HG02588 (cell line): ENCODE data around the gene STK32B.

Experiments used
- ATAC-seq: cut with Tn5 transposase; IDR thresholded peaks from one replicate; pipeline ENCODE4 v1.9.1; 2021; ENCODE audit warnings: mild to moderate bottlenecking, moderate library complexity; ENCODE audit not compliant: unreplicated experiment

Gene STK32B

DNA sequence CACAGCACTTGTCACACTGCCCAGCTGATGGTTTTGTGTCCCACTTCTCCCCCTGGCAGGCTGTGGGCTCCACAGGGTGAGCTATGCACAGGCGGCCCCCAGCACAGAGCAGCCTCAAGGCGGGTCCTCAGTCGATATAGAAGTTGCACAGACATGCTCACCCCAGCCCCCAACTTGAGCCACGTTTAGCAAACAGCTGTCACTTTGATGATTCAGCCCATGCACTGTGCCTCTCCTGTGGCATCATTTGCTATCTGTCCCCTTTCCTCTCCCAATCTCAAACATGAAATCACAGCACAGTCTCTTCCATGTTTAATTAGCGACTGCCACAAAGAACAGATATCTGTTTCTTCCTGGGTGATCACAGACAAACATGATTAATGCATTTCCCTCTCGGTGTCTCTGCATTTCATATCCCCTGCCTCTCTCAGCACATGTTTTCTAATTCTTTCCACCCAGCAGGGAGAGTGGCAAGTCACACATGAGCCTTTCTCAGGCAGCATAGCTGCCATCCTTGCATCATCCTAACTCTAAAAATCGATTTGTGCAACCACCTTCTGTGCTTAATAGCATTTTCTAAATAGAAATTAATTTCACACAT is 452.2 kb downstream of the STK32B start:
- ATAC-seq = no peak

DNA sequence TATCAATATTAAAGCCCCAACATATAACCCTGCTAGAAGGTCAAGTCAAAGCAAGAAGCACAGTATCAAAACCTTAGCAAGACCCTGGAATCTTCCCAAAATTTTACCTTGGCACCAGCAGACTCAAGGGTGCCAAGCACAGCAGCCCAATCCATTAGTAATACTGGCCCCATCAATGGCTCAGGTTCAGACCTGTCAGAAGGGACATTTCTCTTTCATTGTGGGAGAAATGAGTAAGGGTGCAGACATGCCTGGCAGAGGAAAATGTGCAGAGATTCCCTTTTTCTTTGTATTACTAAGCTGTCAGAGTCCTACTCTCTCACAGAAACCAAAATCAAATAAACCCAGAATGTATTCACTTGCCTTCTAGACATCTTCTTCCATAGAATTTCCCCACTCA is 453.2 kb downstream of the STK32B start:
- ATAC-seq = no peak

DNA sequence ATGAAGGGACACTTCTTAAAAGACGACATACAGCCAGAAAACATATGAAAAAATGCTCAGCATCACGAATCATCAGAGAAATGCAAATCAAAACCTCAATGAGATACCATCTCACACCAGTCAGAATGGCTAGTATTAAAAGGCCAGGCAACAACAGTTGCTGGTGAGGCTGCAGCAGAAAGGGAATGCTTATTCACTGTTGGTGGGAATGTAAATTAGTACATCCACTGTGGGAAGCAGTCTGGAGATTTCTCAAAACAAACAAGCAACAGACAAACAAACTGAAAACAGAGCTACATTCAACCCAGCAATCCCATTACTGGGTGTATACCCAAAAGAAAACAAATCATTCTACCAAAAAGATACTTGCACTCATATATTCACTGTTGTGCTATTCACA is 459.2 kb downstream of the STK32B start:
- ATAC-seq = no peak

DNA sequence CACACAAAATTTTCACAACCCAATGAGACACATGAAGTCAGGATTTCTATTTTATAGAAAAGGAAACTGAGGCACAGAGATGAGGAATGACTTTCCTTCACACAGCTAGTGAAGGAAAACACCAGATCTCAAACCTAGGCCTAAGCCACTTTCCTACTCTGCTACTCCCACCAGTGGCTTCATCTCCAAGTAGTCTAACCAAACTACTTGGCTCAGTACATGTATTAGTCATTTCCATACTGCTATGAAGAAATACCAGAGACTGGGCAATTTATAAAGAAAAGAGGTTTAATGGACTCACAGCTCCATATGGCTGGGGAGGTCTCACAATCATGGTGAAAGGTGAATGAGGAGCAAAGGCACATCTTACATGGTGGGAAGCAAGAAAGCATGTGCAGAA is 460.5 kb downstream of the STK32B start:
- no peak for ATAC-seq

DNA sequence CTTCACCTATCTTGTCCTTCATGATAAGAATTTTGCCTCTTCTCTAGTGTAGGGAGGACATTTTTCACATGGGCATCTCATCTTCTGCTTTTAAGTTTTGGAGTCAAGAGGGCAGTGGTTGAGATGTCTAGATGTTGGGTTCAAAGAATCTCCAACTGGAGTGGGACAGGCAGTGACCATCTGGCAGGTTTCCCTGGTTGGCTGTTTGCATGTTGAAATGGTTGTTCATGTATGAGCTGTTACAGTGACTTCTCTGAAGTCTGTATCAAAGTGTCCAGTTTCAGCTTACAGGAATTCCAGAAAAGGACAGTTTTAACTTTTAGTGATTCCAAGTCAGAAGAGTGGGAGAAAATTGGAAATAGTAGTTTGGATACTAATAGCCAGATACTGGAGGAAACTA is 464.4 kb downstream of the STK32B start:
- ATAC-seq = no peak

DNA sequence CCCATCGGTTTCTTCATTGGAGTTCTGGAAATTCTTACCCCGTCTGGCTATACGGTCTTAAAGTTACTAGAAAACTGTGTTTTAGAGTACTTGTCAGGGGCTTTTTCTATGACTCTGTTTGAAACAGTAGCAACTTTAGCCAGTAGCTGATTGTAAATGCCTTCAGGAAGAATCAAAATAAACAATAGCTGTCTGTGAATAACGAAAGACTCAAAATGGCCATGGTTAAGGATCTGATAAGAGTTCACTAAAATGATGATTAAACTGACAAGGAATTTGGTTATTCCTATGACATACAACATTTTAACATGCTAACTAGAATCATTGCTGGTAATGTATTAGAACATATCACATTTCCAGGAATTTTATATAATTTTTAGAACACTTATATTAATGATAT is 466.1 kb downstream of the STK32B start:
- ATAC-seq = no peak

DNA sequence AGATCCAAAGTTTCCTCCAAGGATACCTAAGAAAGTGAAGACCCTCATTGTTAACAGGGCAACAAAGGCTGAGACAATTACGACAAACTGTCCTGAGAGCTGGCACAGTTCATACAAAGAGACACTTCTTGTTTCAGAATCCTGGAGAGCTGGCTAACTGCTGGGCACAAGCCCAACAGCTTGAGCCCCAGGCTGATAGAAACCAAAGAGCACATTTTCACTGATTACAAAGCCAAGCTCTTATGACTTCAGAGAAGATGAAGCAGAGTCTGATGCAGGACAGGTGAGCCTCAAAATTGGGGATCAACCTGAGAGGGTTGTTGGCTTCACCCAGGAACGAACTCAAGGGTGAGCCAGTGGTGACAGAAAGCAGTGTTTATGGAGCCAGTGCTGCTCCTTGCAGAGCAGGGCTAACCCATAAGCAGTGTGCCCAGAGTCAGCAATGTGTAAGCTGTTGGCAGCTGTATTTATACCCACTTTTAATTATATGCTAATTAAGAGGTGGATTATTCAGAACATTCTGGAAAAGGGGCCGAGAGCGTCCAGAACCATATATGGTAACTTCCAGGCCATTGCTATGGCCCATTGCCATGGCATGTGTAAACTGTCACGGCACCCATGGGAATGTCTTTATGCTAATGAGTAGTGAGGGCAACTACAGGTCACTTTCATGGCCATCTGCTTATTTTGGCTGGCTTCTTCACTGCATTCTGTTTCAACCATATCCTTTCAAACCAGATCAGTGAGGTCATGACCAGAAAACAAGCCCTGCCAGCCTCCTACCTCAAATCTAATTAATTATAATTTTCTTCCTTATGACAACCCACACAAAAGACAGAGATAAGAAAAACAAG is 473.4 kb downstream of the STK32B start:
- no peak for ATAC-seq

DNA sequence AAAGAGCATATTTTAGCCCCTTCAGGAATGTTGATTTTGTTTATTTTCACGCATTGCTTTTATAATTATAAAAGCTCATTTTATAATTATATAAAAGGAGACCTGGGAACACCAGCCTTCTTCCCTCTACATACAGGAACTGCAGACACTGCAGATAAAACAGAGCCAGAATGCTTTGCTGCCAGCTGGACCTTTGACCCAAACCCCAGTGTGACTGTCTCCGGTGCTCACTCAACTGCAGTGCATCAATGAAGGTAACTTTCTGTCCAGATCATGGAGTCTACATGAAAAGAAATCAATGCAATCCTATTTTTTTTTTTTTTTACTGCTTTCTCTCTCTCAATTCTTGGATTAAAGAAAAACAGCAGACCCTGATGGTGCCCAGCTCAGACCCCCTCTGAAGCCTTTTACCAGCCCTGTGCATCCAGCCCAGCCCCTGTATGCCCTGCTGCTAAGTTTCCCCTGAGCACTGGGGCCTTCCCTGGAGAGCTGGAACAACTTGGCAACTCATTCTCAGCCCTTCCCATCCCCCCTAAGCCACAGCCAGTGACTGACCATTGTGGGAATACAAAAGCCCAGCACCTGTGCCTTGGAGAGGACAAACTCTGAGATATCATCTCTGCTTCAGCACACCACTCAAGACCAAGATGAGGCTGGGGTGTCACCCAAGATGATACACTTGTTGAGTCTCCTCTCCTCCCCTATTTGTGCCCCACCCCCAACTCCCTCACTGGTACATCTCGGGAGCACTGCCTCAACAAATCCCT is 475.0 kb downstream of the STK32B start:
- ATAC-seq = no peak

DNA sequence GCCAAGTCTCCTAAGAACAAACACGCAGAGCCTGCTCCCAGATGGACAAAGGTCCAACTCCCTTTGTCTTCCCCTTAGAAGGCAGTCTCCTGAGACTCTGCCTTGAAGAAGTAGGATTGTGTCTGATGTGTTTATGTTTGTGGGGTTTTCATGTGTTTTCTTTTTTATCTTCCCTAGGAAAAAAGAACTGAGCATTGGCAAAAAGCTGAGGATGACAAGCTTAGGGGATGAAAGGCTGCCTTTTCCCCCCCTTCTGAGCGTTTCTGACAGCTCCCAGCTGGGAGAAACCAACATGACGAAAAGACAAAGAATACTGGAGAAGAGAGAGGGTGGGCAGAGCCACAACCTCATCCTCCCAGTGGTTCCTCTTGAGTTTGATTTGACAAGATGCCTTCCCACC is 475.9 kb downstream of the STK32B start:
- no peak for ATAC-seq

DNA sequence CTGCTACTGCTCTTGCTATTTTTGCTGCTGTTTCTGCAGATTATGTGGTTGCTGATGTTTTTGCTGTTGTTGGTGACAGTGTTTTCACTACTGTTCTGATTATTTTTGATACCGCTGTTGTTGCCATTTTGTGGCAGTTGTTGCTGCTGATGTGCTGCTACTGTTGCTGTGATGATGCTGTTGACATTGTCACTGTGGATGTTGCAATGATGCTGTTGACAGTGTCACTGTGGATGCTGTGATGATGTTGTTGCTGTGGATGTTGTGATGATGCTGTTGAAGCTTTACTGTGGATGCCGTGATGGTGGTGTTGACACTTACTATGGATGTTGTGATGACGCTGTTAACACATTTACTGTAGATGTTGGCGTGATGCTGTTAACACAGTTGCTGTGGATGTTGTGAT is 476.8 kb downstream of the STK32B start:
- ATAC-seq = no peak

DNA sequence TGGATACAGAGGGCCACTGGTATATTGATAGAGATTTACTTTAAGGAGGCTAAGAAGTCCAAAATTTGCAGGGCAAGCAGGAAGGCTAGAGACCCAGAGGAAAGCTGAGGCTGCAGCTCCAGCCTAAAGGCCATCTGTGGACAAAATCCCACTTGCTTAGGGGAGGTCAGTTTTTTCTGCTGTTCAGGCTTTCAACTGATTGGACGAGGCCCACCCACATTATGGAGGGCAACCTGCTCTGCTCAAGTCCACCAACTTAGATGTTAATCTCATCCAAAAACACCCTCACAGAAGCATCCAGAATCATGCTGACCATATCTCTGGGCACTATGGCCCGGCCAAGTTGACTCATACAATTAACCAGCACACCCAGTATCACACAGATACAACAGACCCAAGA is 480.8 kb downstream of the STK32B start:
- ATAC-seq = no peak

DNA sequence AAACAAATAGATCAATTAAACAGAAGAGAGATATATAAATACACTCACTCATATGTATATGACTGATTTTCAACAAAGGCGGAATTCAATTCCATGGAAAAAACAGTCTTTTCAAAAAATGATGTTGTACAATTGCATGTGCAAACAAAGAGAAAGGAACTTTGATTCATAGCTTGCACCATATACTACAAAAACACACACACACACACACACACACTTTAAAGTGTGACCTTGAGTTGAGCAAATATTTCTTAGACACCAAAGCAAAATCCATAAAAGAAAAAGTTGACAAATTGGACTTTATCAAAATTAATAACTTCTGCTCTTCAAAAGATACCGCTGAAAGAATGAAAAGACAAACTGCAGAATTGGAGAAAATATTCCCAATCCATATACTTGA is 488.3 kb downstream of the STK32B start:
- no peak for ATAC-seq

DNA sequence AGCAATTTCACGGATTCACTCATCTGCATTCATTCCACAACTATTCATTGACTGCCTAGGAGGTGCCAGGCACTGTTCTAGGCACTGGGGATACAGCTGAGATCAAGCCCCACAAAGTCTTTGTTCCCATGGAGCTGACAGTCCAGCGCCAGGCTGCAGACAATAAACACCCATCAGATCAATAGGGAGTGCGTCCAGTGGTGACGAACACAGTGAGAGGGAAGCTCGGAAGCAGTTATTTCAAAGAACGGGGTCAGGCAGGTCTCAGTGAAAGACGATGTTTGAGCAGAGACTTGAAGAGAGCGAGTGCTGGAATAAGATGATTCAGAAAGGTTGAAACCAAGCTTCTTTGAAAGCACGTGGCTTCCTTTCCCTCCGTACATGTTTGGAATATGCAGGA is 489.9 kb downstream of the STK32B start:
- ATAC-seq = no peak

DNA sequence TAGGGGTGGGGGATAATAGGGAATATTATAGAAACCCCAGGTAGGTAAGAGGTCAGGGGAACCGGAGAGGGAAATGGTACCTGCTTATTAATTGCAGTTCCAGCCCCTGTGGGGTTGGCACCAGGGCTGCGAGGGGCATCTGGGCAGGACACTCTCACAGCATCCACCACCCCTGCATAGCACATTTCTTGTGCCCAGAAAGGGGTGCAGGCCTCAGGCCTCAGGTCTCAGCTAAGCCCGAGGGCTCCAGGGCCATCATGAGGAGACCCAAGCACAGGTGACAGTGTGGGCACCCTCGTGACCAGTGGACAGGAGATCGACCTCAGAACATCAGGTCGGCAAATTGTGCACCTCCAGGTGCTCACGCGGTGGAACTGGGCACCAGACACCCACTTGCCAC is 492.4 kb downstream of the STK32B start:
- no peak for ATAC-seq

DNA sequence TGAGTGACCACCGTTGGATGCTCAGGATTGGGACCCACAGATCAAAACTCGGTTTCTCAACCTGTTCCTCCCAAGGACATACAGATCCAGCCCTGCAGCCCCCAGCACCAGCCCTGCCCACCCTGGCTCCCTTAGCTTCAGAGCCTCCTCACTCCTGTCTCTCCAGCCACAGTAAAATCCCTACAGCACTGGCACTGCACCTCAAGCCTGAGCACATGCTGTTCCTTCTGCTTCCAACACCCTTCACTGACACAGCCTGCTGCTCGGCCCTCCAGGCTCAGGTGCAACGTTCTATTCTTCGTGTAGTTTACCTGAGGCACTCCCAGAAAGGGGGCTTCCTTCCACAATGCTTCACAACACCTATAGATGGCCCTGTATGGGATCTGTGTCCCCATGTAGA is 493.5 kb downstream of the STK32B start:
- ATAC-seq = no peak

DNA sequence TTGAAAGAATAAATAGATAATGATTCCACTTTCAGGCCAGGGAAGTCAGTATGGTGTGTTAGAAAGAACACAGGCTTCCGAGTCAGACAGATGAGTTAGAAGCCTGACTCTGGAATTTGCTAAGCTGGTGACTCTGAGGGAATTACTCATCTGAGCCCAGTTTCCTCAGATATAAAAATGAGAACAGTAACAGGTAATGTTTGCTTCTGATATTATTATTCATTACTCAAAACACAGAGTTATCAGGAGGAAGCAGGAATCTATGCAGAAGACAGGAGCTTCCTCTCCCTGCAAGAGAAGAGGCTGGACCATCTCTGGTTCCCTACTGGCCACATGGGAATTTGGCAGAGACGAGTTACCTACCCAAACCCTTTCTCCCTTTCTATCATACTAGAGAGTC is 494.0 kb downstream of the STK32B start:
- ATAC-seq = no peak

DNA sequence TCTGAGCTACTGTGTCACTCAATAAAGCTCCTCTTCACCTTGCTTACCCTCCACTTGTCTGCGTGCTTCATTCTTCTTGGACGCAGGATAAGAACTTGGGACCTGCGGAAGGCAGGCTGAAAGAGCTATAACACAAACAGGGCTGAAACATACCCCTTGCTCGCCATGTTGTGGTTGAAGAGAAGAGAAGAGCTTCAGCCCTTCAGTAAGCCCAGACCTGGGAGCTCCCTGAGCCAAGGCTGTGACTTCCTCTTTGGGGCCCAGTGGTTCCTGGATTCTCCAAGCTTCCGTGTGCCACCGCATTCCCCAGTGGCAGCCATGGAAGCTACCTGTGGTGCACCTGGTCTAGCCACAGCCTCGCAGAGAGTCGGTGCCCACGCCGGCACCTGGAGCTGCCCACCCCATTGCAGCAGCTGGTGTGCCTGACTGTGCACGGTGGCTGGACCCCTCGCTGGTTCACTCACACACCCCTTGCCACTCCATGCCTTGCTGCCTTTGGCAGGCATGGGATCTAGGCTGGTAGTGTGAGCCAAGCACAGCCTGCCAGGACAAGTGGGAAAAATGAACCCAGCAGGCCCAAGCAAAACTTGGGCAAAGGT is 496.5 kb downstream of the STK32B start:
- ATAC-seq = no peak
